Fibroblast of the aortic adventitia (primary cell): ENCODE results near the gene TMEM170B. TPM values are rescaled to one million over a fixed set of nuclear protein-coding genes. Genes with fewer than 3 reads are reported as not detected.

ENCODE experiments used
- DNase-seq: peaks from one replicate; pipeline ENCODE4 v3.0.0-alpha.2; 2010; ENCODE audit warnings: low read depth
- H3K4me3 ChIP-seq: 2 replicates; pipeline ENCODE4 v1.5.1; 2011; ENCODE audit warnings: low read depth, mild to moderate bottlenecking, control low read depth, low read length, moderate library complexity
- small RNA-seq: library from RNA; depleted of rRNA; stranded (forward); fragments of <200 nt; gene quantifications from one replicate; pipeline ENCODE3, GENCODE V24; 2012
- total RNA-seq: library from RNA; depleted of rRNA; stranded (reverse); fragments of >200 nt; gene quantifications from 2 replicates; pipeline ENCODE4 v1.2.3, GENCODE V29; 2012; ENCODE audit warnings: low replicate concordance
- TF ChIP-seq, protein P1 (sequence below): IDR thresholded peaks from 2 replicates; pipeline ENCODE4 v1.5.1; 2011; ENCODE audit warnings: mild to moderate bottlenecking, low read length, control low read depth, inconsistent platforms; ENCODE audit not compliant: insufficient read depth

The TMEM170B gene
- total RNA-seq, 1 donor, result 2.5 TPM

- no peak overlapping the region for H3K4me3 ChIP-seq
- TF ChIP-seq, protein P1, sequence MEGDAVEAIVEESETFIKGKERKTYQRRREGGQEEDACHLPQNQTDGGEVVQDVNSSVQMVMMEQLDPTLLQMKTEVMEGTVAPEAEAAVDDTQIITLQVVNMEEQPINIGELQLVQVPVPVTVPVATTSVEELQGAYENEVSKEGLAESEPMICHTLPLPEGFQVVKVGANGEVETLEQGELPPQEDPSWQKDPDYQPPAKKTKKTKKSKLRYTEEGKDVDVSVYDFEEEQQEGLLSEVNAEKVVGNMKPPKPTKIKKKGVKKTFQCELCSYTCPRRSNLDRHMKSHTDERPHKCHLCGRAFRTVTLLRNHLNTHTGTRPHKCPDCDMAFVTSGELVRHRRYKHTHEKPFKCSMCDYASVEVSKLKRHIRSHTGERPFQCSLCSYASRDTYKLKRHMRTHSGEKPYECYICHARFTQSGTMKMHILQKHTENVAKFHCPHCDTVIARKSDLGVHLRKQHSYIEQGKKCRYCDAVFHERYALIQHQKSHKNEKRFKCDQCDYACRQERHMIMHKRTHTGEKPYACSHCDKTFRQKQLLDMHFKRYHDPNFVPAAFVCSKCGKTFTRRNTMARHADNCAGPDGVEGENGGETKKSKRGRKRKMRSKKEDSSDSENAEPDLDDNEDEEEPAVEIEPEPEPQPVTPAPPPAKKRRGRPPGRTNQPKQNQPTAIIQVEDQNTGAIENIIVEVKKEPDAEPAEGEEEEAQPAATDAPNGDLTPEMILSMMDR, result no peak
Observed at GRCh38 chr6:11628562-11628961, 91.0 kb downstream of the TMEM170B start.

GRCh38 chr6:11631008-11631407 is 93.5 kb downstream of the TMEM170B start:
- H3K4me3 ChIP-seq, result no peak overlapping the region
- TF ChIP-seq, protein P1, result no peak
- DNase-seq, result no peak

More at GRCh38 chr6:11628562-11628961, 91.0 kb downstream of the TMEM170B start:
- no peak for DNase-seq

DNA sequence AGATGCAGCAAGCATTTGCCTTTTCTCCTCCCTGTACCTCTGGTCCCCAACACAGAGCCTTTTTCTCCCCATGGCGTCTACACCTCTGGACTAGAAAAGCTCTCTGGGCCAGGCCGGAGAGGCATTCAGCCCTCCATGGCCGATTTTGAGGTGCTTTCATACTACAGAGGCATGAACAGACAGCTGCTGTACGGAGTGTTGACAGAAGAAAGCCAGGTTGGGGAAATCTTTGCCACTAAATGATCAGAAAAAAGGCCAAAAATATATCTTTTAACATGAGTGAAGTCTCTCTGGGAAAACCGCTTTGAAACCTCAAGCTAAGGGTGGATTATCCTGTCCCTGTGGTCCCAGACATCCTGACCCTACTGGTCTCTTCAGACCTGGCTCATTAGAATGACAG is 94.0 kb downstream of the TMEM170B start:
- no peak for DNase-seq
- H3K4me3 ChIP-seq, result no peak overlapping the region
- TF ChIP-seq, protein P1, result no peak

DNA sequence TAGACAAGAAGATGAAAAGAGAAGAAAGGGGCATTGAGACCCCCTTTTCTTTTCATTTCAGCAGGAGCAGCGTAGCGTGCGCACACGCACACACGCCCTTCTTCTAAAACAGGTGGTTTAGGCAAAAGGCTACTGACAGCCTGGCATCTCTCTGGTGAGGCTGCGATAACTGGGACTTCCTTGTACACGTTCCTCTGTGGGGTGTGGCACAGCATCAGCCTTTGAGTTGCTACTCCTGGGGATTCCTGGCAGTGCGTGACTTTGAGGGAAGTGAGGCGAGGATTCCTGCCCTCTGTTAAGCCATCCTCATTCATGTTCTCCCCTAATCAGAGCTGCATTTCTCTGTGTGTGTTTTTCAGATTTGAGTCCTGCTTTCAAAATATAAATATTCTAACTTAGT is 94.7 kb downstream of the TMEM170B start:
- H3K4me3 ChIP-seq, result no peak overlapping the region
- no peak for DNase-seq
- TF ChIP-seq, protein P1, result no peak

GRCh38 chr6:11632795-11633511 is 95.4 kb downstream of the TMEM170B start:
- TF ChIP-seq, protein P1, result no peak
- peak; percentile 33 for DNase-seq

More at GRCh38 chr6:11632795-11633511, 95.4 kb downstream of the TMEM170B start:
- H3K4me3 ChIP-seq, result no peak overlapping the region

Small RNA genes within 50 kb of the gene (small RNA-seq; reads per million reads assigned to genes)
- not detected for gene RNU1-64P

Other genes with a start within 250 kb of the TMEM170B start
- gene ADTRP, start 241.1 kb downstream of the TMEM170B start, total RNA-seq, result 2.6 and 10.9 TPM in 2 replicates